Activated naive CD8-positive, alpha-beta T cell (primary cell): ENCODE data around the gene FOXB1.

Experiments
- H3K27ac Mint-ChIP-seq: one replicate; pipeline ENCODE4 v1.8.0; 2021; ENCODE audit warnings: mixed read lengths
- H3K27me3 Mint-ChIP-seq: one replicate; pipeline ENCODE4 v1.8.0; 2021; ENCODE audit warnings: mixed read lengths
- H3K36me3 Mint-ChIP-seq: one replicate; pipeline ENCODE4 v1.8.0; 2021; ENCODE audit warnings: mixed read lengths
- H3K4me1 Mint-ChIP-seq: one replicate; pipeline ENCODE4 v1.8.0; 2021; ENCODE audit warnings: low read depth, mixed read lengths
- H3K4me3 Mint-ChIP-seq: one replicate; pipeline ENCODE4 v1.8.0; 2021; ENCODE audit warnings: mild to moderate bottlenecking, mixed read lengths
- H3K9me3 Mint-ChIP-seq: one replicate; pipeline ENCODE4 v1.8.0; 2021; ENCODE audit warnings: low read depth, mixed read lengths

FOXB1 gene

DNA sequence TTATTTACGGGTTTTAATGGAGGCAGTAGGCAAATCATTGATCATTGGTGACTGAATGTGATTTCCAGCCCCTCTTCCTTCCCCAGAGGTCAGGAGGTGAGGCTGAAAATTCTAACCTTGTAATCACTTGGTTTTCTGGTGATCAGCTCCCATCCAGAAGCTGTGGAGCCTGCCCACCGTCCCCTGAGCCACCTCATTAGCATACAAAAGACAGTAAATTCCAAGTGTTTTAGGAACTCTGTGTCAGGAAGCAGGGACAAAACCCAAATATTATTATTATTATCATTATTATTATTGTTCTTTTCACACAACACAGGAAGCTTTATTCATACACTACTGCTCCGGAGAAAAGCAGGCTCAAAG, 18.2 kb downstream of the FOXB1 start:
- Mint-ChIP-seq H3K4me3 (no peak overlapping the region), H3K9me3 (peaks cover 7% of the 10 kb centered on the region), H3K36me3 (peaks cover 5% of the 10 kb centered on the region), H3K4me1 (peaks cover 22% of the 10 kb centered on the region), H3K27ac (no peak overlapping the region), H3K27me3 (peaks cover 4% of the 10 kb centered on the region)

DNA sequence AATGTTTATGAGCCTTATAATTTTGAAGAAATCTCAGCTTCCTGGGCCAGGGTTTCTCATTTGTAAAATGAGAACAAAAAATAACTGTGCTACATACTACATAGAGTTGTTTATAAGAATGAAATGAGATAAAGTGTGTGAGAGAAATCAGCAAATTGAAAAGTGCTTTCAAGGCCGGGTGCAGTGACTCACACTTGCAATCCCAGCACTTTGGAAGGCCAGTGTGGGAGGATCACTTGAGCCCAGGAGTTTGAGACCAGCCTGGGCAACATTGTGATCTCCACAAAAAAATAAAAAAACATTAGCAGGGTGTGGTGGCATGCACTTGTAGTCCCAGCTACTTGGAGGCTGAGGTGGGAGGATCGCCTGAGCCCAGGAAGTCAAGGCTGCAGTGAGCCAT, 22.4 kb downstream of the FOXB1 start:
- no peaks in the 10 kb centered on the region for H3K27me3 Mint-ChIP-seq
- H3K36me3 Mint-ChIP-seq = no peaks in the 10 kb centered on the region
- no peak overlapping the region for H3K4me3 Mint-ChIP-seq
- H3K9me3 Mint-ChIP-seq = peaks cover 3% of the 10 kb centered on the region
- H3K4me1 Mint-ChIP-seq = peaks cover 6% of the 10 kb centered on the region
- no peak overlapping the region for H3K27ac Mint-ChIP-seq

- no peaks in the 10 kb centered on the region for H3K36me3 Mint-ChIP-seq
- no peak overlapping the region for H3K27ac Mint-ChIP-seq
- no peak overlapping the region for H3K4me3 Mint-ChIP-seq
- no peaks in the 10 kb centered on the region for H3K4me1 Mint-ChIP-seq
- peaks cover 3% of the 10 kb centered on the region for H3K9me3 Mint-ChIP-seq
- H3K27me3 Mint-ChIP-seq = no peaks in the 10 kb centered on the region
Measured at GRCh38 chr15:60035344-60035743, 31.2 kb downstream of the FOXB1 start.

DNA sequence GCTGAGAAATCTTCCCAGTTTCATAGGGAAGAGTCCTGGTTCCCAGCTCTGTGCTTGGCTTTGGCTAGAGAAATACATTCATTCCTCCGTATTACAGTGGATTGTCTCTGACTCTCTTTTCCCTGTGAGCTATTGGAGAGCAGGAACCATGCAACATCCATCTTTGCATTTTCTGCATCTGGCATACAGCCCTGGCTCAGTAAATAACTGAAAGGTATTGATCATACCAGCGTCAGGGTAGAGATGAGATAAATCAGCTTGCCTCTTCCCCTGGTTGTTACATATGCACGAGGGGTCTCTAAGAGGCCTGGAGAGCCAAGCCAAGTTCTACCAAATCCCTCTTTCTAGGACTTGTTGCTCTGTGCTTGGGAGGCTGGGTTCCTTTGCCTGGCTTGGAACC, 35.2 kb downstream of the FOXB1 start:
- H3K36me3 Mint-ChIP-seq = no peaks in the 10 kb centered on the region
- H3K4me3 Mint-ChIP-seq = no peak overlapping the region
- peaks cover 4% of the 10 kb centered on the region for H3K4me1 Mint-ChIP-seq
- no peaks in the 10 kb centered on the region for H3K9me3 Mint-ChIP-seq
- peaks cover 2% of the 10 kb centered on the region for H3K27me3 Mint-ChIP-seq
- no peak overlapping the region for H3K27ac Mint-ChIP-seq

DNA sequence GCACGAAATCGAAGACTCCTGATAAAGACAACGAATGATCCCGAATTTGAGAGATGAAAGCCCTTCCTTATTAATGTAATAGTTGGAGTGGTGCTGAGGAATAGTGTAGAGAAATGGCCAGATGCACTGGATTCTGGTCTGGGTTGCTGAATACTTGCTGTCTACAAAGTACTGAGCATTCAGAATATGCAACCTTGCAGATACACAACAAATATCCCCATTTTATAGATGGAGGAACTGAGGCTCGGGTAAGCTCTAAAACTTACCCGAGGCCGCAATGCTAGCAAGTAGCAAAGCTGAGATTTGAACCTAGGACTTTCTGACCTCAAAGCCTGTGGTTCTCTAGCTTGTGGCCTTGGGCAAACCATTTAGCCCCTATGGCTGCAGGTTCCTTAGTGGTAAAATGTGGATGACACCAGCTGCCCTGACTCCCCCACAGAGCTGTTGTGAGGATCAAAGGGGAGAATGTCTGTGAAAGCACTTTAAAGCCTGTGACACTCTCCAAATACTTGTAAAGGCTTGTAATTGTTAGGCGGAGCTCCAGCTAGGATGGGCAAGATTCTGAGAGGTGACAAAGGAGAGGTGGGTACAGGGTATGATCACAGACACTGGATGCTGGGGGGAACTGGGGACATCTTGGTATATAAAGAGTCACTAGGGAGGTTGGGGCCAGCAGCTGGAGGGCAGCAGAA, 39.8 kb downstream of the FOXB1 start:
- no peak overlapping the region for H3K4me3 Mint-ChIP-seq
- H3K27ac Mint-ChIP-seq = no peak overlapping the region
- no peaks in the 10 kb centered on the region for H3K9me3 Mint-ChIP-seq
- H3K36me3 Mint-ChIP-seq = no peaks in the 10 kb centered on the region
- peaks cover 2% of the 10 kb centered on the region for H3K27me3 Mint-ChIP-seq
- H3K4me1 Mint-ChIP-seq = peaks cover 18% of the 10 kb centered on the region

GRCh38 chr15:60044636-60045270, 40.6 kb downstream of the FOXB1 start:
- Mint-ChIP-seq H3K9me3 (peaks cover 8% of the 10 kb centered on the region), H3K4me3 (no peak overlapping the region), H3K36me3 (peaks cover 3% of the 10 kb centered on the region), H3K4me1 (peaks cover 18% of the 10 kb centered on the region), H3K27me3 (peaks cover 2% of the 10 kb centered on the region), H3K27ac (peak overlapping the region; percentile 4)

- Mint-ChIP-seq H3K9me3 (peaks cover 17% of the 10 kb centered on the region), H3K4me1 (peaks cover 18% of the 10 kb centered on the region), H3K36me3 (peaks cover 3% of the 10 kb centered on the region)
Measured at GRCh38 chr15:60047701-60048100, 43.6 kb downstream of the FOXB1 start.

GRCh38 chr15:60049948-60050347, 45.8 kb downstream of the FOXB1 start:
- peaks cover 8% of the 10 kb centered on the region for H3K4me1 Mint-ChIP-seq
- no peaks in the 10 kb centered on the region for H3K27me3 Mint-ChIP-seq
- H3K27ac Mint-ChIP-seq = no peak overlapping the region
- H3K4me3 Mint-ChIP-seq = no peak overlapping the region
- H3K36me3 Mint-ChIP-seq = peaks cover 3% of the 10 kb centered on the region
- peaks cover 17% of the 10 kb centered on the region for H3K9me3 Mint-ChIP-seq

More at GRCh38 chr15:60047701-60048100, 43.6 kb downstream of the FOXB1 start:
- no peak overlapping the region for H3K4me3 Mint-ChIP-seq
- no peaks in the 10 kb centered on the region for H3K27me3 Mint-ChIP-seq
- H3K27ac Mint-ChIP-seq = no peak overlapping the region

DNA sequence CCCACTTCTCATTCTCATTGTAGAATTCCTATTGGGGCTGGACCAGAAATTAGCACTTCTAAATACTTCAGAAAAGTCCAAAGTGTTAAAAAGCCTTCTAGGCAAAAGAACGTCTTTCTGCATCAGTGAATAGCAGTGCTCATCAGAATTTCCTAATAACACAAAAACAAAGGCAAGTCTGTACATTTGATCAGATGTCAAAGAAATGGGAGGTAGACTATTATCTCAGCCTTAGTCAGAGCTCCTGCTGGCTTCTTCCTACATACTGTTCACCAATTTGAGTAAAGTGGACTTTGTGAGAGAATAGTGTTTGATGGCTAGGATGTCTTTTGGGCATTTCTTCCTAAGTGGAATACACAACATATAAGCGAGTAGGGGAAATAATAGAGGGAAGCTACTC, 48.7 kb downstream of the FOXB1 start:
- H3K27ac Mint-ChIP-seq = no peak overlapping the region
- no peak overlapping the region for H3K4me3 Mint-ChIP-seq
- peaks cover 3% of the 10 kb centered on the region for H3K36me3 Mint-ChIP-seq
- peaks cover 17% of the 10 kb centered on the region for H3K9me3 Mint-ChIP-seq
- no peaks in the 10 kb centered on the region for H3K27me3 Mint-ChIP-seq
- no peaks in the 10 kb centered on the region for H3K4me1 Mint-ChIP-seq

DNA sequence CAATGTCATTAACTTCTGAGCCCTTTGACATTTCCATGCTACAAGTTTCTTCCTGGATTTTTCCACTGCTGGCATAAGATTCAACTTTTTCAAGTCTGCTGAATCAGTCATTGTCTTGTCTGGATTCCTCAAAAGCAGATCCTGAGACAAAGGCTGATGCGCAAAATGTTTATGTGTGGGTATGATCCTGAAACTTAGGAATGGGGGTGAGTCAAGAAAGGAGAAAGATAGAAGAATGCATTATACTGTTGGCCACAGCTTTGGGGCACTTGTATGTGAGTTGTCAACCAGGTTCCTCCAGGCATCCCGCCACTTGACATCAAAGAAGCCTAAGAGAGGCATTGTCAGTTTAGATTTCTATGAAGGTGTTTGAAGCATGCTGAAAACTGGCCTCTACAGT, 50.4 kb downstream of the FOXB1 start:
- Mint-ChIP-seq H3K36me3 (peaks cover under 1% of the 10 kb centered on the region), H3K4me3 (no peak overlapping the region), H3K27ac (no peak overlapping the region), H3K9me3 (peaks cover 12% of the 10 kb centered on the region), H3K27me3 (no peaks in the 10 kb centered on the region), H3K4me1 (no peaks in the 10 kb centered on the region)
